K562 (cell line): Measurements from ENCODE around the gene TCP11. TPM values are rescaled to one million over a fixed set of nuclear protein-coding genes. Genes with fewer than 3 reads are reported as not detected.

ENCODE experiments used
- ATAC-seq: fragments of 200-7000 bp; cut with Tn5 transposase; 3 replicates; pipeline ENCODE4 v1.9.1; 2020; ENCODE audit warnings: moderate library complexity
- BruUV-seq: library from RNA; stranded (reverse); fragments of 400-500 nt; replicated peaks from 2 replicates; lab custom pipeline; 2021; lab: Mats Ljungman, UMichigan
- CTCF ChIA-PET: fragments of 300-600 bp; formaldehyde crosslinking; extraction: SDS; loops from one replicate; lab custom pipeline; 2021; ENCODE audit warnings: low intra/inter-chr PET ratio; lab: Yijun Ruan, JAX
- POLR2A ChIA-PET: fragments of 300-600, 350-650 bp; sonication (Branson Sonifier 250); formaldehyde crosslinking; extraction: SDS; loops from one replicate; lab custom pipeline; 2021; ENCODE audit warnings: antibody characterized with exemption, inconsistent platforms; lab: Yijun Ruan, JAX
- DNase-seq, 4 experiments: peaks; one replicate each; pipeline versions ENCODE4 v3.0.0 to v3.0.0-alpha.2; 2011 to 2018; ENCODE audit warnings: low spot score in 3 of 4, mixed read lengths in 3 of 4; ENCODE audit errors: extremely low read depth in 1 of 4
- FAIRE-seq: peaks from 2 replicates; lab custom pipeline; 2011; peaks lifted over from hg19 to GRCh38; lab: Jason Lieb, UNC
- H2AFZ ChIP-seq: 2 replicates; pipeline ENCODE4 v1.6.0; 2011; ENCODE audit warnings: low read depth, low read length, control low read depth, inconsistent platforms
- H3K27ac ChIP-seq: fragments of 200-600 bp; 3 replicates; pipeline ENCODE4 v1.8.0; 2011; ENCODE audit warnings: low read depth, mild to moderate bottlenecking, control low read depth, inconsistent platforms, low read length, moderate library complexity, mixed read lengths; ENCODE audit errors: extremely low read depth
- H3K27me3 ChIP-seq, 2 experiments: fragments of 300-600 bp in 1 of 2; 2 replicates in 1 of 2; 3 replicates in 1 of 2; pipeline versions ENCODE4 v1.6.0 to v1.8.0; 2011; ENCODE audit warnings: inconsistent platforms in 2 of 2, low read length in 2 of 2, mild to moderate bottlenecking in 1 of 2, mixed read lengths in 1 of 2, moderate library complexity in 1 of 2; ENCODE audit not compliant: control insufficient read depth in 2 of 2, insufficient read depth in 2 of 2
- H3K36me3 ChIP-seq: fragments of 300-600 bp; 3 replicates; pipeline ENCODE4 v1.8.0; 2011; ENCODE audit warnings: mild to moderate bottlenecking, low read length, inconsistent platforms; ENCODE audit not compliant: control insufficient read depth, insufficient read depth
- H3K4me1 ChIP-seq, 2 experiments: fragments of 200-600 bp in 1 of 2; replicated peaks in 1 of 2; 2 replicates in 1 of 2; 3 replicates in 1 of 2; pipeline versions ENCODE4 v1.5.1 to v1.8.0; 2011; ENCODE audit warnings: inconsistent platforms in 2 of 2, low read length in 2 of 2, mild to moderate bottlenecking in 1 of 2, mixed read lengths in 1 of 2, moderate library complexity in 1 of 2; ENCODE audit not compliant: control insufficient read depth in 2 of 2, insufficient read depth in 2 of 2
- H3K4me2 ChIP-seq: 2 replicates; pipeline ENCODE4 v1.6.1; 2011; ENCODE audit warnings: low read length, control low read depth, inconsistent platforms, mixed read lengths; ENCODE audit not compliant: insufficient read depth
- H3K4me3 ChIP-seq: fragments of 200-600 bp; sonication (generic), shearing (Covaris generic); 2 replicates; pipeline ENCODE4 v1.5.1; 2016; ENCODE audit warnings: control low read depth, inconsistent platforms
- H3K79me2 ChIP-seq: fragments of 200-600 bp; 3 replicates; pipeline ENCODE4 v1.8.0; 2011; ENCODE audit warnings: low read length, inconsistent platforms; ENCODE audit not compliant: control insufficient read depth, insufficient read depth
- H3K9ac ChIP-seq, 2 experiments: 2 replicates each; pipeline versions ENCODE4 v1.6.0 to v1.6.1; 2011; ENCODE audit warnings: low read depth in 2 of 2, low read length in 2 of 2, control low read depth in 1 of 2, inconsistent platforms in 1 of 2, mild to moderate bottlenecking in 1 of 2, mixed read lengths in 1 of 2; ENCODE audit not compliant: insufficient read depth in 1 of 2
- H3K9me1 ChIP-seq: one replicate; pipeline ENCODE4 v1.6.0; 2011; ENCODE audit warnings: inconsistent platforms, mild to moderate bottlenecking, low read length, moderate library complexity; ENCODE audit not compliant: control insufficient read depth, insufficient read depth
- H3K9me3 ChIP-seq: replicated peaks from 2 replicates; pipeline ENCODE4 v1.5.1; 2011; ENCODE audit warnings: low read depth, low read length, inconsistent platforms; ENCODE audit not compliant: control insufficient read depth, insufficient read depth
- H4K20me1 ChIP-seq: replicated peaks from 2 replicates; pipeline ENCODE4 v1.6.1; 2011; ENCODE audit warnings: low read length, inconsistent platforms, mixed read lengths; ENCODE audit not compliant: control insufficient read depth, insufficient read depth
- CCNT2 ChIP-seq: IDR thresholded peaks from 2 replicates; pipeline ENCODE4 v1.6.1; 2011; ENCODE audit warnings: borderline replicate concordance, low read depth, mild to moderate bottlenecking, moderate library complexity, mixed read lengths, low read length; ENCODE audit not compliant: insufficient read length; ENCODE audit errors: extremely low read depth
- ESRRA ChIP-seq: fragments of 450-650 bp; IDR thresholded peaks from 2 replicates; pipeline ENCODE4 v1.6.1; 2014; ENCODE audit warnings: low read depth, mild to moderate bottlenecking, moderate library complexity, borderline replicate concordance
- FOXJ3 ChIP-seq: sonication (generic); formaldehyde crosslinking; IDR thresholded peaks from 2 replicates; pipeline ENCODE4 v1.4.0; 2020; ENCODE audit warnings: mild to moderate bottlenecking, missing genetic modification reagents
- GABPA ChIP-seq: fragments of 200-800 bp; sonication (Bioruptor generic); conservative IDR thresholded peaks from 2 replicates; pipeline ENCODE4 v1.6.1; 2016; ENCODE audit warnings: low read depth, missing genetic modification characterization, missing compliant biosample characterization
- KDM1A ChIP-seq, 2 experiments: fragments of 450-650 bp; IDR thresholded peaks; 2 replicates each; pipeline ENCODE4 v1.6.1; 2016; ENCODE audit warnings: mild to moderate bottlenecking in 2 of 2
- POLR2B ChIP-seq: fragments of 450-650 bp; IDR thresholded peaks from 2 replicates; pipeline ENCODE4 v1.6.1; 2018; ENCODE audit warnings: low read depth; ENCODE audit not compliant: partially characterized antibody
- ZNF282 ChIP-seq: sonication (generic); formaldehyde crosslinking; IDR thresholded peaks from 2 replicates; pipeline ENCODE4 v1.8.1; 2023; ENCODE audit warnings: missing genetic modification reagents
- WGBS: fragments of 100-300 bp; shearing (Covaris generic); methylation state at CpG from one replicate; pipeline ENCODE4 v1.1.6; 2016; ENCODE audit warnings: low coverage, mixed read lengths; ENCODE audit not compliant: insufficient coverage; ENCODE audit errors: missing lambda C conversion rate; 5-methylcytosine and 5-hydroxymethylcytosine counted together
- in situ Hi-C: fragments of 300-500 bp; cut with MboI; formaldehyde crosslinking; loops from 4 replicates; pipeline ENCODE4 v1.15.0; 2018; ENCODE audit warnings: inconsistent platforms, mixed read lengths
- intact Hi-C: fragments of 100-400 bp; cut with micrococcal nuclease; formaldehyde crosslinking; loops from 2 replicates; pipeline ENCODE4 v1.14.2; 2022
- polyA plus RNA-seq, 8 experiments: library from polyadenylated mRNA; depleted of rRNA in 4 of 8; stranded (reverse) in 5 of 8; unstranded in 3 of 8; fragments of >200 nt; fragmentation: Nextera tagmentation in 2 of 8; fragmentation: Illumina TruSeq in 1 of 8; extraction: Ambion mirVana in 2 of 8; extraction: Trizol in 1 of 8; gene quantifications; 2 replicates each; pipeline versions ENCODE4 v1.2.1 to v1.2.3, GENCODE V29; 2011 to 2014; ENCODE audit warnings: inconsistent platforms in 1 of 8, missing spikeins in 1 of 8
- total RNA-seq, 7 experiments: library from RNA; depleted of rRNA in 6 of 7; stranded (reverse); fragments of >200 nt in 6 of 7; fragmentation: Illumina TruSeq in 2 of 7; extraction: Trizol in 2 of 7; gene quantifications; 2 replicates each; pipeline versions ENCODE4 v1.2.1 to v1.2.3, GENCODE V29; 2011 to 2021; ENCODE audit warnings: low replicate concordance in 1 of 7
- TF ChIP-seq, protein P1 (sequence below): fragments of 450-650 bp; IDR thresholded peaks from 2 replicates; pipeline ENCODE4 v1.6.1; 2016; ENCODE audit warnings: low read depth, mild to moderate bottlenecking, moderate library complexity
- TF ChIP-seq, protein P2 (sequence below): sonication (generic); formaldehyde crosslinking; IDR thresholded peaks from 2 replicates; pipeline ENCODE4 v1.8.1; 2023; ENCODE audit warnings: mild to moderate bottlenecking, missing genetic modification reagents

TCP11 gene
- total and polyA plus RNA-seq, 9 of the 15 experiments (the other 6 are each of a cell fraction or from before 2014, with no cell fraction given): not detected

GRCh38 chr6:35183935-35184334, 42.8 kb upstream of the TCP11 start (continued):
- peak; percentile 73 for TF ChIP-seq CCNT2
- peak in 1 of 2 experiments; percentile 63; a peak in 2 of 4 replicates for TF ChIP-seq KDM1A (IDR thresholded peaks at IDR 0.05)
- TF ChIP-seq ESRRA: peak; percentile 47; the same call in 1 of the 2 replicates
- TF ChIP-seq ZNF282 (CRISPR knock-in tag): no peak
- TF ChIP-seq FOXJ3 (CRISPR knock-in tag): no peak
- TF ChIP-seq, protein P1, sequence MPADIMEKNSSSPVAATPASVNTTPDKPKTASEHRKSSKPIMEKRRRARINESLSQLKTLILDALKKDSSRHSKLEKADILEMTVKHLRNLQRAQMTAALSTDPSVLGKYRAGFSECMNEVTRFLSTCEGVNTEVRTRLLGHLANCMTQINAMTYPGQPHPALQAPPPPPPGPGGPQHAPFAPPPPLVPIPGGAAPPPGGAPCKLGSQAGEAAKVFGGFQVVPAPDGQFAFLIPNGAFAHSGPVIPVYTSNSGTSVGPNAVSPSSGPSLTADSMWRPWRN: 0 out of 2 replicates have a peak, but pooled peaks have one; percentile 23
- TF ChIP-seq POLR2B: no peak
- TF ChIP-seq, all 486 proteins: peak for 37

- Histone ChIP-seq H3K36me3 (no peaks in the 10 kb centered on the region), H3K4me1 (peaks cover 10 to 37% of the 10 kb centered on the region in 2 experiments; a peak in 4 of 5 replicates), H2AFZ (no peak overlapping the region), H3K79me2 (no peaks in the 10 kb centered on the region), H3K4me2 (no peak overlapping the region), H3K27ac (no peak overlapping the region), H3K4me3 (no peak overlapping the region), H3K27me3 (peaks cover 7 to 12% of the 10 kb centered on the region in 2 experiments; a peak in 3 of 5 replicates), H4K20me1 (no peaks in the 10 kb centered on the region), H3K9me3 (no peaks in the 10 kb centered on the region), H3K9me1 (no peaks in the 10 kb centered on the region)
- in situ Hi-C loops (no loop called here), intact Hi-C loops (no loop called here)
- POLR2A ChIA-PET: interaction anchor here (1.1 kb wide), 1 partner anchor 12 kb away, joined by 7 read pairs; no protein-coding TSS in a partner anchor
- BruUV-seq: no TSS peak
- CTCF ChIA-PET: no interaction called here
- WGBS: 37% methylated on average over 2 of the region's 2 CpGs
- FAIRE-seq (no peak), DNase-seq (no peak), ATAC-seq (no peak)
- TF ChIP-seq GABPA (tag): no peak
- TF ChIP-seq, protein P2, sequence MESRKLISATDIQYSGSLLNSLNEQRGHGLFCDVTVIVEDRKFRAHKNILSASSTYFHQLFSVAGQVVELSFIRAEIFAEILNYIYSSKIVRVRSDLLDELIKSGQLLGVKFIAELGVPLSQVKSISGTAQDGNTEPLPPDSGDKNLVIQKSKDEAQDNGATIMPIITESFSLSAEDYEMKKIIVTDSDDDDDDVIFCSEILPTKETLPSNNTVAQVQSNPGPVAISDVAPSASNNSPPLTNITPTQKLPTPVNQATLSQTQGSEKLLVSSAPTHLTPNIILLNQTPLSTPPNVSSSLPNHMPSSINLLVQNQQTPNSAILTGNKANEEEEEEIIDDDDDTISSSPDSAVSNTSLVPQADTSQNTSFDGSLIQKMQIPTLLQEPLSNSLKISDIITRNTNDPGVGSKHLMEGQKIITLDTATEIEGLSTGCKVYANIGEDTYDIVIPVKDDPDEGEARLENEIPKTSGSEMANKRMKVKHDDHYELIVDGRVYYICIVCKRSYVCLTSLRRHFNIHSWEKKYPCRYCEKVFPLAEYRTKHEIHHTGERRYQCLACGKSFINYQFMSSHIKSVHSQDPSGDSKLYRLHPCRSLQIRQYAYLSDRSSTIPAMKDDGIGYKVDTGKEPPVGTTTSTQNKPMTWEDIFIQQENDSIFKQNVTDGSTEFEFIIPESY (CRISPR knock-in tag): no peak
- TF ChIP-seq, all 486 proteins: peak for 0
- no peak overlapping the region for H3K9ac ChIP-seq
Measured at GRCh38 chr6:35183281-35183680, 42.1 kb upstream of the TCP11 start.
